ENCODE measurements around the gene EXOC6B.
"Not testable (repeated sequence)": the region's sequence is repeated elsewhere in the genome, so short reads cannot be mapped to it uniquely, and the experiment has no call there.

Gene EXOC6B

DNA sequence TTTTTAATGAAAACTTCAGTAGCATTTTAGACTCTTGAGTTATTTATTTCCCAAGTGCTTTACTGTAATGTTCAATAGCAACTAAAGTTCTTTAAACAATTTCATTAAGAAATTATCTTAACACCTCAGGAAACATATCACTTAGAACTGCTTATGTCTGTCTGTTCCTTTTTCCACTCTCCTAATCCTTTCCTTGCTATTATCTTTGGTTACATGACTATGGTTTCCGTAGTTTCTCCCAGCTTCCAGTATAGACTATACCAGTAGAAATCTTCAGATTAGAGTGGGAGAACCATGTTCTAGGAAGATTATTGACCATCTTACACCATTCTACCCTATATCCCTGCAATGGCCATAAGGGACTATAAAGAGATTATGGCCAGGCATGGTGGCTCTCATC, 280.0 kb downstream of the EXOC6B start:
- TF ChIP-seq, protein P1, sequence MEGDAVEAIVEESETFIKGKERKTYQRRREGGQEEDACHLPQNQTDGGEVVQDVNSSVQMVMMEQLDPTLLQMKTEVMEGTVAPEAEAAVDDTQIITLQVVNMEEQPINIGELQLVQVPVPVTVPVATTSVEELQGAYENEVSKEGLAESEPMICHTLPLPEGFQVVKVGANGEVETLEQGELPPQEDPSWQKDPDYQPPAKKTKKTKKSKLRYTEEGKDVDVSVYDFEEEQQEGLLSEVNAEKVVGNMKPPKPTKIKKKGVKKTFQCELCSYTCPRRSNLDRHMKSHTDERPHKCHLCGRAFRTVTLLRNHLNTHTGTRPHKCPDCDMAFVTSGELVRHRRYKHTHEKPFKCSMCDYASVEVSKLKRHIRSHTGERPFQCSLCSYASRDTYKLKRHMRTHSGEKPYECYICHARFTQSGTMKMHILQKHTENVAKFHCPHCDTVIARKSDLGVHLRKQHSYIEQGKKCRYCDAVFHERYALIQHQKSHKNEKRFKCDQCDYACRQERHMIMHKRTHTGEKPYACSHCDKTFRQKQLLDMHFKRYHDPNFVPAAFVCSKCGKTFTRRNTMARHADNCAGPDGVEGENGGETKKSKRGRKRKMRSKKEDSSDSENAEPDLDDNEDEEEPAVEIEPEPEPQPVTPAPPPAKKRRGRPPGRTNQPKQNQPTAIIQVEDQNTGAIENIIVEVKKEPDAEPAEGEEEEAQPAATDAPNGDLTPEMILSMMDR (conservative IDR thresholded peaks at IDR 0.05): no peak

DNA sequence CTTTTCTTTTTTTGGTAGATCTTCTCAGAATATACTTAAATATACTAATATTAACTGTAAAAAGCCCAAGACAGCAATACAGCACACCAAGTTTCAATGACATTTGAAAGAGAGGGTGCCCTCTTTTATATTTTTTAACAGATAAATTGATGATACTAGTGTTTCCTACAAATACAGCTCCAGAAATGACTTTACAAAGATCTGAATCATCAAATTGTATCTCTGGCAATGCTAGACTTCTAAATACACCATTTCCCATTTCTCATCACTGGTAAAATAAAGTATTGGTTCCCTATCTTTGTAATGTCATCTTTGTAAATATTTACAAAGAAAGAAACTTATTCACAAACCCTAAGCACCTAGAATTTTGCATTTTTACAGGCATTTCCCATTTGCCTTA, 281.3 kb downstream of the EXOC6B start:
- no peak overlapping the region for H3K27ac ChIP-seq
- TF ChIP-seq, protein P1 (conservative IDR thresholded peaks at IDR 0.05): no peak

More for the DNA sequence above, 280.0 kb downstream of the EXOC6B start:
- no peak overlapping the region for H3K27ac ChIP-seq

DNA sequence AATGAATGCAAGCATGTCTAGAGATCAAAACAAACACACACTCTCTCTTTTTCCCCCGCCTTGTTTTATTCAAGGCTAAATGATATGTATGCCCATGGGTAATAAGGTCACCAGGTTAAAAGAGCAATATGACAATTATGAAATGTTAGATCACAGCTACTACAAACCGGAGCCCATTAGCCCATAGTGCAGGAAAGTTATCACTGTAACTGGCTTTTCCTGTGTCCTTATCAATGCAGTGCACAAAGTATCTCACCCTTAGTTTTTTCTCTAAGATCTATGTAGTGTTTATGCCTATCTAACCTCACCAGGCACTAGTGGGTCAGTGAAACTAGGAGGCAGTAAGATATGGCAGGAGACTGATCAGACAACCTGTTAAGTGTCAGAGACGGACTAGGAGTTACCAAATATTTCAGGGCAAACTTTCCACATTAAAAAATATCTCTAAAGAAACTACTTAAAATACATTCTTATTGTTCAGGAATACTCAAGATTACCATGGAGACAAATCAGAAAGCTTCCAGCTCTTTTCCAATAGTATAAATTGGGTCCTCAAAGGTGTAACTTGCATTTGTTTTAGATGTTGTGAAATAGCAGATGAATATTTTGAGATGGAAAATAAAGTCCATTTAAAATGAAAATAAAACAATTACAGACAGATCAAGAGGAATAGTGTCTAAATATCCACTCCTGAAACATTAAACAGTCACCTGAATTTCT, 282.2 kb downstream of the EXOC6B start:
- no peak overlapping the region for H3K27ac ChIP-seq
- TF ChIP-seq, protein P1 (conservative IDR thresholded peaks at IDR 0.05): no peak

DNA sequence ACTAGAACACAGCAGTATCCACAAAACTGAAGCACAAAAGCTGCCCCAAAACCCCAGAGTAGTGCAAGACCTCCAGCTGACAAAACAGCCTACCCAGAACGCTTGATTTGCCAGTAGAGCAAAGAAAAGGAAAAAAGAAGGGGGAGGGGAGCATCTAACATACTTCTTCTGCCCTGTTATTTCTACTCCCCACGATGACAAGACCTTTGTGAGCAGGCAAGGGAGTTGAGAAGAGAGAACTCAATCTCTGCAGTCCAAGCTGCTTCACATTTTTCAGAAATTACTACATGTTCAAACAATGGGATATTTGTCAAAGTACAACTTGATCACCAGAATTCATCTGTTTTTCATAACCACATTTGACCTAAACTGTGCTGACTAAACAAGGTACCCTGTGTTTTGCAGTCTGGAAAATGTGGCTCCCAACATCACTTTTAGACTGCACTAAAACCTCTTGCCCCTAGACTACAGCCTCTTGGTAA, 286.7 kb downstream of the EXOC6B start:
- TF ChIP-seq, protein P1 (conservative IDR thresholded peaks at IDR 0.05): no peak
- H3K27ac ChIP-seq: no peak overlapping the region

DNA sequence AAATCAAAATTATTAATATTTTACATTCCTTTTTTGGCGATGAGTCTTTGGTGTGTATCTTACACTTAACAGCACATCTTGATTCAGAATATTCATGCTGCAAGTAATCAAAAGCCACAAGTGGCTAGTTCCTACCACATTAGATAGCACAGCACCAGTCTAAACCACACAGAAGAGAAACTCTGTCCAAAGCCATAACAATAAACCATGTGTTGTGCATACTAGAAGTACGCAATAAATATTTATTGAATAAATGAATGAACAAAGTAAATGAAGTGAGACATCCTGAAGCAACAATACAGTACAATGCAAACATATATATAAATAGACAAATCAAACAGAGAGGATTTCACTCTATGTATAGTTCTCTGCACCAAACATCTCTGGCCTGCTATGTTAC, 287.3 kb downstream of the EXOC6B start:
- H3K27ac ChIP-seq: no peak overlapping the region

DNA sequence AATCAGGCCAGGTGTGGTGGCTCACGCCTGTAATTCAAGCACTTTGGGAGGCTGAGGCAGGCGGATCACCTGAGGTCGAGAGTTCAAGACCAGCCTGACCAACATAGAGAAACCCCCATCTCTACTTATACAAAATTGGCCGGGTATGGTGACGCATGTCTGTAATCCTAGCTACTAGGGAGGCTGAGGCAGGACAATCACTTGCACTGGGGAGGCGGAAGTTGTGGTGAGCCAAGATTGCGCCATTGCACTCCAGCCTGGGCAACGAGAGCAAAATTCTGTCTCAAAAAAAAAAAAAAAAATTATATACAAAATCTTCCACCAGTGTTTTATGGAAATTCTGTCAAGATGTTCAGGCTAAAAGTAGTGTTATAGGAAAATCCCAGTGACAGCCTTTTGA, 290.2 kb downstream of the EXOC6B start:
- H3K27ac ChIP-seq: not testable (repeated sequence)

More for the DNA sequence above, 287.3 kb downstream of the EXOC6B start:
- TF ChIP-seq, protein P1 (conservative IDR thresholded peaks at IDR 0.05): no peak

DNA sequence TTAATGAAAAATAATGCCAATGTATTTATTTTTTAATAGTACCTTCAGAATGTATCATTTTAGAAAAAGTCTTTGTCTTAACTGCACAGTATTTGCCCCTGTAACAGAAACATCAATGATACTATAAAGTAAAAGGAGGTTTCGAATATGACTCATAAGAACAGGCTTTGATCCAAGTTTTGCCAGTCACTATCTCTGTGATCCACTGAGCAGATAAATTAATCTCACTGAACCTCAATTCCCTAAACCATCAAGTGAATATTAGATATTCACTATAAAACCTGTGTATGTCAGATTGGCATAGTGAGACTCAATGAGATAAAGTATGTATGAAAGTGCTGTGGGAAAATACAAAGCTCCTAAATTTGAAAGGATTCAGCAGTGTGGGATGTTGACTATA, 292.1 kb downstream of the EXOC6B start:
- H3K27ac ChIP-seq: no peak overlapping the region
- TF ChIP-seq, protein P1 (conservative IDR thresholded peaks at IDR 0.05): no peak

DNA sequence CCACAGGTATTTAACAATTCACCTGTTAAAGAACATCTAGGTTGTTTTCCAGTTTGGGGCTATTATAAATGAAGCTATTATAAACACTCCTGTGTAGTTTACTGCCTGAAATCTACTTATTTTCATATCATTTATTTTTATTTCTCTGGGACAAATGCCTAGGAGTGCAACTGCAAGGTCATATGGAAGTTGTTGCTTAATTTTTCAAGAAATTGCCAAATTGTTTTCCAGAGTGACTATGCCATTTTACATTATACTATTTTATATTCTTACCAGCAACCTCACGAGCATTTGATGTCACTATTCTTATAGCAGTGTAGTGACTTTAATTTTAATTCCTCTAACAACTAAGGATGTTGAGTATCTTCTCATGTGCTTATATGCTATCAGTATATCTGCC, 298.4 kb downstream of the EXOC6B start:
- TF ChIP-seq, protein P1 (conservative IDR thresholded peaks at IDR 0.05): no peak
- H3K27ac ChIP-seq: no peak overlapping the region

Data from VCaP (cell line).